Activated CD4-positive, alpha-beta T cell treated with anti-CD3 and anti-CD28 coated beads for 36 hours (primary cell): Measurements from ENCODE around the gene CTPS1. TPM values are rescaled to one million over a fixed set of nuclear protein-coding genes. Genes with fewer than 3 reads are reported as not detected.

Source experiments
- ATAC-seq: fragments of 200-7000 bp; cut with Tn5 transposase; one replicate; pipeline ENCODE4 v1.10.0; 2021; ENCODE audit warnings: mild to moderate bottlenecking, moderate library complexity
- CTCF ChIA-PET: fragments of 350-600 bp; sonication (Branson Sonifier 250); formaldehyde crosslinking; loops from one replicate; lab custom pipeline; 2021; ENCODE audit warnings: antibody characterized with exemption; lab: Charles Lee
- POLR2A ChIA-PET: fragments of 350-600 bp; sonication (Branson Sonifier 250); formaldehyde crosslinking; loops from one replicate; lab custom pipeline; 2021; ENCODE audit warnings: antibody characterized with exemption, inconsistent platforms; lab: Charles Lee
- DNase-seq: peaks from one replicate; pipeline ENCODE4 v3.0.0-alpha.2; 2020
- H3K27ac Mint-ChIP-seq: one replicate; pipeline ENCODE4 v1.8.0; 2021; ENCODE audit warnings: mixed read lengths
- H3K27me3 Mint-ChIP-seq: one replicate; pipeline ENCODE4 v1.8.0; 2021; ENCODE audit warnings: mixed read lengths
- H3K36me3 Mint-ChIP-seq: one replicate; pipeline ENCODE4 v1.8.0; 2021; ENCODE audit warnings: low read depth, mixed read lengths
- H3K4me1 Mint-ChIP-seq: one replicate; pipeline ENCODE4 v1.8.0; 2021; ENCODE audit warnings: mixed read lengths
- H3K4me3 Mint-ChIP-seq: one replicate; pipeline ENCODE4 v1.8.0; 2021; ENCODE audit warnings: mild to moderate bottlenecking, moderate library complexity, mixed read lengths
- H3K9me3 Mint-ChIP-seq: one replicate; pipeline ENCODE4 v1.8.0; 2021; ENCODE audit warnings: low read depth, mixed read lengths
- intact Hi-C, 2 experiments: fragments of 100-400 bp; cut with DNase I in 1 of 2; cut with micrococcal nuclease in 1 of 2; formaldehyde crosslinking; loops; one replicate each; pipeline versions ENCODE4 v1.14.2 to v1.15.1; 2022 to 2024; cut with DNase I, micrococcal nuclease
- total RNA-seq, 2 experiments: library from RNA; stranded (reverse); gene quantifications; one replicate each; pipeline ENCODE4 v1.2.3, GENCODE V29; 2021

Gene CTPS1
- total RNA-seq, 2 experiments from 2014 or later, result 89.5 to 106 TPM

DNA sequence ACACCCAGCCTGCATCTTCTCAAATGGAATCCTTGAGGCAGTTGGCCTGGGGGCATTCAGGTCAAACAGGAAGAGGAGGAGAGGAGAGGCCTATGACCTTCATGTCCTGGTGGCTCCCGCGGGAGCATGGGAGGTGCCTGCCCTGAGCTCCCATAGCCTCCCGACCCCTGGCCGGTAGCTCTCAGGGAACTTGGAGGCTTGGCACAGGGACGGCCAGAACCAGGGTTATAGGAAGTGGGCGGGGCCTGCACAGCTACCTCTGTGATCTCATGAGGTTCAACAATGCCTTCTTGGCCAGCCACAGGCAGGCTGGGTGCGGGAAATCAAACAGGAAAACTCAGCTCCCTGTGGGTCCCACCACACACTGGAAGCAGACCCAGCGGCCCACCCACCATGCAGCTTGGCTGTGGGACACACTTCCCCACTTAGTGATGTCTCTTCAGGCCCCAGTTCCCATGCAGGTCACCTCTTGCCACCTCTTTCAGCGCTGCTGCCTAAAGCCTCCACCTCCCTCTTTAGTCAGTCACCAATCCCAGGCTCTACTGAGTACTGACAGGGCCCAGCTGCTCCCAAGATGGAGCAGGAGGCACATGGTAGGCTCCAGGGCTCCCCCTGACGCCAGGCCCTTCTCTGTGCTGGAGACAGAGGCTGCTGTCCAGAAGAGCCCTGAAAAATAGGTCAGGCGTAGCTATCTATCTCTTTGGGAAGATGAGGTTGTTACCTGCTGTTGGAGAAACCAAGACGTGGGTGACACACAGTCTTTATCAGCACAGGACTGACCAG is 42.2 kb downstream of the CTPS1 start, which contains the start of gene SLFNL1:
TSS of gene SLFNL1 (minus strand) at position 200 of the 783 bp plus-strand sequence. CDS start 1,065 bp downstream, outside the sequence.
- Mint-ChIP-seq H3K9me3 (no peaks in the 10 kb centered on the region), H3K4me3 (no peak within 1 kb of the TSS), H3K27me3 (no peaks in the 10 kb centered on the region), H3K27ac (no peak within 1 kb of the TSS), H3K4me1 (no peaks in the 10 kb centered on the region), H3K36me3 (peaks cover 13% of the 10 kb centered on the region)
- intact Hi-C loops, result loop anchor here in 1 of 2 experiments (2.0 kb wide), 1 partner anchor 17 kb away; no protein-coding TSS in a partner anchor
- POLR2A ChIA-PET, result no interaction called here
- ATAC-seq, result no peak
- CTCF ChIA-PET, result interaction anchor here (0.7 kb wide), 1 partner anchor 69 kb away, joined by 3 read pairs; no protein-coding TSS in a partner anchor
- no peak for DNase-seq

DNA sequence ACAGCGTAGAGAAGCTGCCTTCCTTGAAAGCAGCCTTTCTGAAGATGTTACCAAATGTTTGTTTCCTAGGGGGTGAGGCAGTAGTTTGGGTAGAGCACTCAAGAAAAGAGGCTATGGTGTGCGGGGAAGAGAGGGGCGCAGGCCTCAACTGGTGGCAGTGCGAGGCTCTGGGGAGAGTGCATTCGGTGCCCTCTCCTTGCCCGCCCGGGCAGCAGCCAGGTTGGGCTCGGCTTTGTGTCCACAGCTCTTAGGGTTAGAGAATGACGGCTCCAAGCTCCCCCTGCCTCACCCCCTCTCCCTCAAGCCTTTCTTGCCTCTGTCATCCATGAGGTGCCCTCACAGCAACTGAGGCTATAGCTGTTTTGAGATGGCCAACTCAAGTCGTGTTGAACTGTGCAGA is 42.9 kb downstream of the CTPS1 start:
- Mint-ChIP-seq H3K36me3 (peaks cover 11% of the 10 kb centered on the region), H3K9me3 (no peaks in the 10 kb centered on the region), H3K27me3 (no peaks in the 10 kb centered on the region), H3K27ac (no peak overlapping the region), H3K4me3 (no peak overlapping the region), H3K4me1 (no peaks in the 10 kb centered on the region)
- no peak for ATAC-seq
- CTCF ChIA-PET, result interaction anchor here (0.7 kb wide), 1 partner anchor 69 kb away, joined by 3 read pairs; no protein-coding TSS in a partner anchor
- intact Hi-C loops, result no loop called here
- POLR2A ChIA-PET, result no interaction called here
- no peak for DNase-seq

DNA sequence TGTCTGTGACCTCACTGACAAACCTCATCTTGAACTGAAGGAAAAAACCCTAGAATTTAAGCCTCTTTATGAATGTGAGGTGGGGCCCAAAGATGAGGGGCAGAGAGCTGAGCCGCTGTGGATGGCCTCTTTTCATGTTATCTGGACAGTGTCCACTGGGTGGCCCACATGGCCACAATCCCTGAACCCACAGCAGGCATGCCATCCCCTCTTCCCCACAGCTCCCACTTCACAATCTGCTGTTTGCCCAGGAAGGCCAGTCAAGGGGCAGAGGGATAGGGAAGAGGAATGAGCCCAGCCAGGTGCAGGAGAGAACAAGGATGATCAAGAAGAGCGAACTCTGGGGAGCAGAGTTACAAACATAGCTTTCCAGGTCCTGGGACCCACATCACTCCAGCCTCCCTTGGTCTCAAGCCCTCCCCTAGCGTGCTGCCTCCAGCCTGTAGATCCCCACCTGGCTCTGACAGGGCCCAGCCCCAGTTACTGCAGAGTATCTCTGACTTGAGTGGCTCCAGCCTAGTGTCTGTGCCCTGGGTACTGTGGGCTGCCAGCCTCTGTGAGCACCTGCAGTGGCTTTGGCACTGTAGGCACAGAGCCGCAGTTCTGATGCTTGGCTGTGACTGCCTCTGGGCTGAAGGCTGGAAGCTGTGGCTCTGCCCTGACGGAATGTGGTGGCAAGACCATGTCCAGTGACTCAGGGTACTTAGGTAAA is 43.9 kb downstream of the CTPS1 start:
- H3K36me3 Mint-ChIP-seq, result peaks cover 8% of the 10 kb centered on the region

DNA sequence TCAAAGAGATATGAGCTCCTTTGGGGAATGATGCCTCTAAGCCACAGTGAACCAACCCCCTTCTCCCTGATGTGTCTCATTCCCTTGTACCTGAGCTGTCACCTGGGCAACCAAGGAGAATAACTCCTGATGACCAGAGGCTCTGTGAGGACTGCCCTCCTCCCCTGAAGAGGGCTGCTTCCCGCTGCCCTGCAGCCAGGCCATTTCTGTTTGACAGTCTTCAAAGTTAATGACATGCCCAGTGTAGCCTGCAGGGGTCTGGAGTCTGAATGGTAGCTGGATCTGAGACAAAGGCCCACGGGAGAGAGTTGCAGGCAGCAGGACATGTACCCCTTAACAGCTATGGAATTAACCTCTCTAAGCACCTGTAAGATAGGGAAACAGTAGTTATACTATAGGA is 45.5 kb downstream of the CTPS1 start:
- no peak overlapping the region for H3K4me3 Mint-ChIP-seq
- intact Hi-C loops, result no loop called here
- H3K36me3 Mint-ChIP-seq, result peaks cover 12% of the 10 kb centered on the region

More for the DNA sequence above, 43.9 kb downstream of the CTPS1 start:
- no peaks in the 10 kb centered on the region for H3K4me1 Mint-ChIP-seq
- ATAC-seq, result no peak
- no peaks in the 10 kb centered on the region for H3K9me3 Mint-ChIP-seq
- DNase-seq, result no peak
- ChIA-PET POLR2A (no interaction called here), CTCF (no interaction called here)
- H3K4me3 Mint-ChIP-seq, result no peak overlapping the region
- H3K27me3 Mint-ChIP-seq, result no peaks in the 10 kb centered on the region
- intact Hi-C loops, result no loop called here
- H3K27ac Mint-ChIP-seq, result no peak overlapping the region

DNA sequence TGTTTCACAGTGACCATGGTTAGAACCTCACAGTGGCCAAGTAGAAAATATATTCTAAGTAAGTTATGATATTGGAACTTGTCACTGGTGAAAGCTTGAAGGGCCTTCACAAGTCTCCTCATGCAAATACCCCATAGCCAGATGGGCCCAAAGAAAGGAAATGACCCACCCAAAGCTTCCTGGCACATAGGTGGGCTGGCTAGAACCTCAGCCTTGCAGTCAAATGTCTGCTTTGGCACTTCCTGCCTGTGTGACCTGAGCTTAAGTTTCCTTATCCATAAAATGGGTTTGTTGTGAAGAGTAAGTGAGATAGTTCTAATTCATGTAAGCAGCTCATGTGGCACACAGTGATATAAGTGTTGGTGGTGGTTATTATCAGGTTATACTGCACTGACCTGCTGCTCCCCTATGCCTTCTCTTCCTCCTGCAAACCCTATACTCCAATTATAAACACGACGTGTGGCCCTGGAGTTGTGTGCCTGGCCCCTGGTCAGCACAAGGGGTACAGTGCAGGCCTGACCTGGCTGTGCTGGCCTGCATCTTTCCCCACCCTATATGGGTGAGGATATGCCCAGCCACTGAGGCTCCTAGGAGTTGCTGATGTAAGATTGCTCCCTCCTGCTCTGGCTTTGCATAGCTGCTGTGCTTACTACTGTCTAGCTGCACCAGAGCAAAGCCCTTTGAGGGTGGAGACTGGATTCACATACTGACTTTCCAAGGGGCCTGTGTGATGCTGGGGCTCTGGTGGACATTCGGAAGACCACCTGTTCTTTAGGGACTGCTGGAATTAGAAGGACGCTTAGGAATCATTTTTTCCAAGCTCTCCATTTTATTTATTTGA is 46.7 kb downstream of the CTPS1 start:
- ChIA-PET CTCF (no interaction called here), POLR2A (interaction anchor here (0.6 kb wide), 1 partner anchor 48 kb away, joined by 5 read pairs; no protein-coding TSS in a partner anchor)
- Mint-ChIP-seq H3K9me3 (no peaks in the 10 kb centered on the region), H3K27me3 (no peaks in the 10 kb centered on the region), H3K36me3 (peaks cover 21% of the 10 kb centered on the region), H3K4me1 (no peaks in the 10 kb centered on the region), H3K4me3 (no peak overlapping the region), H3K27ac (no peak overlapping the region)
- intact Hi-C loops, result no loop called here
- no peak for ATAC-seq
- DNase-seq, result no peak

More for the DNA sequence above, 45.5 kb downstream of the CTPS1 start:
- ATAC-seq (no peak), DNase-seq (no peak)
- Mint-ChIP-seq H3K9me3 (no peaks in the 10 kb centered on the region), H3K27ac (no peak overlapping the region), H3K27me3 (no peaks in the 10 kb centered on the region), H3K4me1 (no peaks in the 10 kb centered on the region)
- CTCF ChIA-PET, result interaction anchor here (0.6 kb wide), 1 partner anchor 10 kb away, joined by 3 read pairs; no protein-coding TSS in a partner anchor
- POLR2A ChIA-PET, result no interaction called here

DNA sequence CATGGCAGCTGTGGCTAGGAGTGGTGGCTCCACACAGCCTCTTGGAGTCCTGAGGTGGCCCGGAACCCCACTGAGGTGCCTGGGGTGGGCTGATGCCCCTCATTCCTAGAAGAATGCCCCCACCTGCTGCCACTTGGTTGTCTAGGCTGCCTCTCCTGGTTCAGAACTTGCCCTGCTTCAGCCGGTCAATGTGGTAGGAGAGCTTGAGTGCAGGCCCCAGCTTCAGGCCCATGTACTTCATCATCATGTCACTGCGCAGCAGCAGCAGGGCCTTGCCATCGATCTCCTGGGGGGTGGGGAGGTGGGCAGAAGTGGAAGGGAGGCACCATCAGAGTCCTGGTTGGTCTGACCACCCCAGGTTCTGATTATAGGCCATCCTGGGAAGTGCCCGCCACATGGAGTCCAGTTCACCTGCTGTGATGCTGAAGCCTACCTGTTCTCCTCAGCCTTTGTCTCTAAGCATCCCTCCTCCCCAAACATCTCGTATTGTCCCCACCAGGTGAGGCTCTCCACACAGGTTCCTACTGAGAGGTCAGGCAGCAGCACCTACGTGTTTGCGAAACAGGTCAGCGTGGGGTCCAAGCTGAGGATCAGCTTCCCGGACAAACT is 48.6 kb downstream of the CTPS1 start:
- CTCF ChIA-PET, result no interaction called here
- Mint-ChIP-seq H3K9me3 (no peaks in the 10 kb centered on the region), H3K27me3 (no peaks in the 10 kb centered on the region), H3K4me1 (no peaks in the 10 kb centered on the region), H3K36me3 (peaks cover 33% of the 10 kb centered on the region), H3K27ac (no peak overlapping the region), H3K4me3 (no peak overlapping the region)
- ATAC-seq, result no peak
- intact Hi-C loops, result no loop called here
- no peak for DNase-seq
- POLR2A ChIA-PET, result no interaction called here

DNA sequence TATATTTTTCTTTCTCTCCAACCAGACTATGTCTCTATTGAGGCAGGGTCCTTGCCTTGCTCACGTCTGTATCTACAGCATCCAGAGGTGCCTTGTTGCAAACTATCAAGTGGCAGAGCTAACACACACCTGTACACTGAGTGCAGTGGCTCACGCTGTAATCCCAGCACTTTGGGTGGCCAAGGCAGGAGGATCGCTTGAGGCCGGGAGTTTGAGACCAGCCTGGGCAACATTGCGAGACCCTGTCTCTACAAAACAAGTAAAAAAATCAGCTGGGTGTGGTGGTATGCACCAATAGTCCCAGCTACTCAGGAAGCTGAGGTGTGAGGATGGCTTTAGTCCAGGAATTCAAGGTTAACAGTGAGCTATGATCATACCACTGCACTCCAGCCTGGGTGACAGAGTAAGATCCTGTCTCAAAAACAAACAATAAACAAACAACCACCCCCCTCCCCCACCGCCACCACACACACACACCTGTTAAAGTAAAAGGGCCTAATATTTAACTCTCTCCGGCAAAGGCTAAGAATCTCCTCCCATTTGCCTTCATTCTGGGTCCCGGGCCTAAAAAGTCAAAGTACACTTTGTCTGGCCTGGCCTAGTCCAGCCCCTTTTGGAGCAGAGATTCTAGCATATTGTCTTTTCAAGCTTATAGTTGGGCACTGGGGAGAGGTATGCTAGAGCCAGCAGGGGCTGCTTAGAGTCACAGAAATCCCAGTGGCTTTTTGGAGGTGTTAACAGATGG is 51.5 kb downstream of the CTPS1 start:
- POLR2A ChIA-PET, result no interaction called here
- no peaks in the 10 kb centered on the region for H3K27me3 Mint-ChIP-seq
- no peak overlapping the region for H3K27ac Mint-ChIP-seq
- H3K36me3 Mint-ChIP-seq, result peaks cover 36% of the 10 kb centered on the region
- intact Hi-C loops, result loop anchor here in 1 of 2 experiments (10.0 kb wide), 1 partner anchor 214 kb away; the partner anchor contains the start of gene SCMH1
- H3K9me3 Mint-ChIP-seq, result no peaks in the 10 kb centered on the region
- H3K4me3 Mint-ChIP-seq, result no peak overlapping the region
- CTCF ChIA-PET, result no interaction called here
- ATAC-seq (no peak), DNase-seq (no peak)
- no peaks in the 10 kb centered on the region for H3K4me1 Mint-ChIP-seq

DNA sequence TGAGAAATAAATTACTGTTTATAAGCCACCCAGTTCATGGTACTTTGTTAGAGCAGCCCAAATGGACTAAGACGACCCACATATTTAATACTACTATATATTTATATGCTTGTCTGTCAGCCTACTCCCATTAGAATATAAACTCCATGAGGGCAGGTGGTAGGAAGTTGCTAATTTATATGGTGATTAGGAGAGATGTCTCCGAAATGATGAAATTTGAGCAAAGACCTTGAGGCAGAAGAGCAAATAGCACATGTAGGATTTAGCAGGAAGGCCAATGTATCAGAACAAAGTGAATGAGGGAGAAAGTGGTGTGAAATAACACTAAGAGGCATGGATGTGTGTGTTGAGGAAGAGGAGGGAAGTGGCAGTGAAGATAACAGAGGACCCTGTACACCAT is 52.7 kb downstream of the CTPS1 start:
- intact Hi-C loops, result loop anchor here in 1 of 2 experiments (10.0 kb wide), 1 partner anchor 213 kb away; the partner anchor contains the start of gene SCMH1
- POLR2A ChIA-PET, result no interaction called here
- CTCF ChIA-PET, result no interaction called here
- Mint-ChIP-seq H3K27ac (no peak overlapping the region), H3K9me3 (no peaks in the 10 kb centered on the region), H3K4me3 (no peak overlapping the region), H3K36me3 (peaks cover 34% of the 10 kb centered on the region), H3K27me3 (no peaks in the 10 kb centered on the region), H3K4me1 (no peaks in the 10 kb centered on the region)
- no peak for DNase-seq
- ATAC-seq, result no peak

DNA sequence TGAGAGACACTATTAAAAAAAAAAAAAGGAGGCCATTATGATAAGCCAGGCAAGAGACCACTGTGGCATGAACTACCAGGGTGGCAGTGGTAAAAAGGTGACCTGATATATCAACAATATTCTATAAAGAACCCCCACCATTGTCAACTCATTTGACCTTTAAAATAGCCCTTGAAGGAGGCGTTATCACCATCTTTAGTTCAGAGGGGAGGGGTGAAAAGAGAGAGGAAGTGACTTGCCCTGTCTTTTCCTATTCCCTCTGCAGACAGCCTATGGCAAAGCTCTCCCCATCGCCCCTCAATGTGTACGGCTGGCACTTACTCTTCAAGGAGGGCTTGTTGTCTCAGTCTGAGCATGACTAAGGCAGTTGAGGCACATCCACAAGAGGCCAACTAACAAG is 53.8 kb downstream of the CTPS1 start:
- ChIA-PET CTCF (interaction anchor here (0.6 kb wide), 1 partner anchor 81 kb away, joined by 4 read pairs; no protein-coding TSS in a partner anchor), POLR2A (no interaction called here)
- DNase-seq, result no peak
- intact Hi-C loops, result loop anchor here in 1 of 2 experiments (10.0 kb wide), 1 partner anchor 212 kb away; the partner anchor contains the start of gene SCMH1
- no peak overlapping the region for H3K27ac Mint-ChIP-seq
- ATAC-seq, result no peak
- H3K4me1 Mint-ChIP-seq, result no peaks in the 10 kb centered on the region
- no peaks in the 10 kb centered on the region for H3K9me3 Mint-ChIP-seq
- H3K27me3 Mint-ChIP-seq, result no peaks in the 10 kb centered on the region
- H3K4me3 Mint-ChIP-seq, result no peak overlapping the region
- H3K36me3 Mint-ChIP-seq, result peaks cover 34% of the 10 kb centered on the region
